Measurements from ENCODE around the gene ZNF385C. TPM values are rescaled to one million over a fixed set of nuclear protein-coding genes. Genes with fewer than 3 reads are reported as not detected.

The ZNF385C gene
- total RNA-seq, 4 donors from 2014 or later, result 0.47 to 1.9 (median 0.68) TPM

DNA sequence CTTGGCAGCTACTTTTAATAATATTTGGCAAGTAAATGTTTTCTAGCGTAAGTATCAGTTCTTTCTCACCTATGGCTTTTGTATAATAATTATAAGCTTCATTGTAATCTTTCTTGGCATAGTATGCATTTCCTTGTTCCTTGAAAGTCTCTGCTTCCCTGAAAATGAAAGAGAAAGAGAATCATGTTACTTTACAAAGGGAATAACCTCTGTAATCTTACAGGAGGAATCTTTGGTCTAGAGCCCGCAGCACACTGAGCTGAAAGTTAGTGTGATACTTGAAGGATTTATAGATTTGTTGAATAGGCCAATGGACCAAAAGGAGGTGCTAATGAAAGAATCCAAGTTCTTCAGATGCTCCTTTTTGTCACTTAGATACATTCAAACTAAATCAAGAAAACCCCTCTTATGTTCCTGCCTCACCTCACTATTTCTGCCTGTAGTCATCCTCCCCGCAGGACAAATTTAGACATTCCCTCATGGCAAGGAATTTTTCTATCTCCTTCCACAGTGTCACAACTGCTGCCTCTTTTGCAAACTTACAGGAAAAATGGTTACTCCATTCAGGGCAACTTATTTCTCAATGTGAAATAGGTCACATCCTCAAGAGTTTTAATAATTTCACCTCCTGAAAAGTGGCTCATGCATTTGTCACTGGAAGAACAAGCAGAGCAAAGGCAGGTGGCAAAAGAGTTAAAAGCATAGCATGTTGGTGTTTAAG lies 97.7 kb downstream of the ZNF385C start:
- Histone ChIP-seq H3K27me3 (no peaks in the 10 kb centered on the region), H3K9me3 (no peaks in the 10 kb centered on the region), H3K36me3 (peaks cover 73% of the 10 kb centered on the region), H3K4me3 (no peak overlapping the region), H3K27ac (no peak overlapping the region), H3K4me1 (peaks cover 19% of the 10 kb centered on the region)
- TF ChIP-seq, protein P1, sequence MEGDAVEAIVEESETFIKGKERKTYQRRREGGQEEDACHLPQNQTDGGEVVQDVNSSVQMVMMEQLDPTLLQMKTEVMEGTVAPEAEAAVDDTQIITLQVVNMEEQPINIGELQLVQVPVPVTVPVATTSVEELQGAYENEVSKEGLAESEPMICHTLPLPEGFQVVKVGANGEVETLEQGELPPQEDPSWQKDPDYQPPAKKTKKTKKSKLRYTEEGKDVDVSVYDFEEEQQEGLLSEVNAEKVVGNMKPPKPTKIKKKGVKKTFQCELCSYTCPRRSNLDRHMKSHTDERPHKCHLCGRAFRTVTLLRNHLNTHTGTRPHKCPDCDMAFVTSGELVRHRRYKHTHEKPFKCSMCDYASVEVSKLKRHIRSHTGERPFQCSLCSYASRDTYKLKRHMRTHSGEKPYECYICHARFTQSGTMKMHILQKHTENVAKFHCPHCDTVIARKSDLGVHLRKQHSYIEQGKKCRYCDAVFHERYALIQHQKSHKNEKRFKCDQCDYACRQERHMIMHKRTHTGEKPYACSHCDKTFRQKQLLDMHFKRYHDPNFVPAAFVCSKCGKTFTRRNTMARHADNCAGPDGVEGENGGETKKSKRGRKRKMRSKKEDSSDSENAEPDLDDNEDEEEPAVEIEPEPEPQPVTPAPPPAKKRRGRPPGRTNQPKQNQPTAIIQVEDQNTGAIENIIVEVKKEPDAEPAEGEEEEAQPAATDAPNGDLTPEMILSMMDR (IDR thresholded peaks at IDR 0.05), result no peak
- no peak for TF ChIP-seq POLR2AphosphoS5 (IDR thresholded peaks at IDR 0.05)
- no peak for TF ChIP-seq POLR2A (IDR thresholded peaks at IDR 0.05)
- no peak for TF ChIP-seq EP300 (IDR thresholded peaks at IDR 0.05)
- WGBS, result 72% methylated on average over 3 of the region's 3 CpGs
- no peak for DNase-seq (ENCODE audit: low spot score in 2 of 2)

DNA sequence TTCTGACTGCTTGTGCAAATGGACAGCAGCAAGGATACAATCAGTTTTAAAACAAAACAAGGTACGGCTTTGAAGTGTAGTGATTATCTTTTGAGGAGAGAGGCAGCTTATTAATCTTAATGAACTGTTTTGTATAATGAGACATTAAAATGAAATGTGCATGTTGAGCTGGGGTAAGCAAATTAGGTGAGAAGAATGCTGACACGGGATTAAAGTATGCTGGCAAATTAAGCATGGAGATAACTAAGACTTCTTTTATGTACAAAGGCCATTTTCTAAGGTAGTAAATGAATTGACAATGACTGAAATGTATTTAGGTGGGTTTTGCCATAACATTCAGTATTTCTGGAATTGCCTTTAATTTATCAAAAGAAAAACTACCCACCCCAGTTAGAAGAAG lies 99.8 kb downstream of the ZNF385C start:
- DNase-seq (ENCODE audit: low spot score in 2 of 2), result no peak
- peaks cover 4% of the 10 kb centered on the region for H3K4me1 ChIP-seq
- H3K27me3 ChIP-seq, result no peaks in the 10 kb centered on the region
- TF ChIP-seq POLR2A (IDR thresholded peaks at IDR 0.05) (no peak), POLR2AphosphoS5 (IDR thresholded peaks at IDR 0.05) (no peak), EP300 (IDR thresholded peaks at IDR 0.05) (no peak)
- TF ChIP-seq, protein P1 (IDR thresholded peaks at IDR 0.05), result no peak
- no peak overlapping the region for H3K27ac ChIP-seq
- no peaks in the 10 kb centered on the region for H3K9me3 ChIP-seq
- WGBS, result 28% methylated on average over 2 of the region's 2 CpGs
- no peak overlapping the region for H3K4me3 ChIP-seq
- peaks cover 93% of the 10 kb centered on the region for H3K36me3 ChIP-seq

DNA sequence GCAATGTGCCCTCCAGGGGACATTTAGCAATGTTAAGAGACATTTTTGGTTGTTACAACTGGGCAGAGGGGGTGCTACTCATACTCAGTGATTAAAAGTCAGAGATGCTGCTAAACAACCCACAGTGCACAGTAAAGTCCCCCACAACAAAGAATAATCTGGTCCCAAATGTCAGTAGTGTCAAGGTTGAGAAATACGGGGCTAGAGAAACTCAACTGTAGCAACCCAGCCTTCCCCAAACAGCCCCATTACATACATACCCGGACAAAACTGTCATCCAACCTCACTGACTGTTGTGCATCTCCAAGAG lies 101.5 kb downstream of the ZNF385C start:
- Histone ChIP-seq H3K4me1 (peaks cover 4% of the 10 kb centered on the region), H3K9me3 (no peaks in the 10 kb centered on the region), H3K36me3 (peaks cover 98% of the 10 kb centered on the region), H3K27ac (no peak overlapping the region), H3K4me3 (no peak overlapping the region), H3K27me3 (no peaks in the 10 kb centered on the region)
- WGBS, result 86% methylated on average over 2 of the region's 2 CpGs
- DNase-seq (ENCODE audit: low spot score in 2 of 2), result no peak
- TF ChIP-seq EP300 (IDR thresholded peaks at IDR 0.05) (no peak), POLR2AphosphoS5 (IDR thresholded peaks at IDR 0.05) (no peak), POLR2A (IDR thresholded peaks at IDR 0.05) (no peak)
- TF ChIP-seq, protein P1 (IDR thresholded peaks at IDR 0.05), result no peak

DNA sequence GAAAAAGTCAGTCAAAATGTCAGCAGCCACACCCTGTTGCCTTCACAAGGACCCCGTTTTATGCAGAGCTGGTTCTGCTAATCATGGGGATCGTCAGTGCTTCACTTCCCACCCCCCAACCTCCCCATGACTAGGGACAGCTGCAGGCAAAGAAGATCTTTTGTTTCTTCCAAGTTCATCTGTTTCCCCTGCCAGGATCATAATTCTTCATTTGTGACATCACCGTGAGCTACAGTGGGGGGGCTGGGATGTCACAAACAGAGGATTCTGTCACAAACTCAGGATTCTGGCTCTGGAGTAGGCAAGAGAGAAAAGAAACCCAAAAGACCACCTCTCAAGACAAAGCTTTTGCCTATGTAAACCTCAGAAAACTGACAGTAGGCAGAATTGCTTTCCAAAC lies 105.7 kb downstream of the ZNF385C start:
- no peak for TF ChIP-seq POLR2A (IDR thresholded peaks at IDR 0.05)
- no peak for TF ChIP-seq EP300 (IDR thresholded peaks at IDR 0.05)
- TF ChIP-seq, protein P1 (IDR thresholded peaks at IDR 0.05), result no peak
- TF ChIP-seq POLR2AphosphoS5 (IDR thresholded peaks at IDR 0.05), result no peak
- Histone ChIP-seq H3K27ac (no peak overlapping the region), H3K9me3 (no peaks in the 10 kb centered on the region), H3K4me3 (no peak overlapping the region), H3K36me3 (peaks cover 98% of the 10 kb centered on the region), H3K4me1 (no peaks in the 10 kb centered on the region), H3K27me3 (no peaks in the 10 kb centered on the region)
- no peak for DNase-seq (ENCODE audit: low spot score in 2 of 2)
- 58% methylated on average over 3 of the region's 3 CpGs for WGBS

DNA sequence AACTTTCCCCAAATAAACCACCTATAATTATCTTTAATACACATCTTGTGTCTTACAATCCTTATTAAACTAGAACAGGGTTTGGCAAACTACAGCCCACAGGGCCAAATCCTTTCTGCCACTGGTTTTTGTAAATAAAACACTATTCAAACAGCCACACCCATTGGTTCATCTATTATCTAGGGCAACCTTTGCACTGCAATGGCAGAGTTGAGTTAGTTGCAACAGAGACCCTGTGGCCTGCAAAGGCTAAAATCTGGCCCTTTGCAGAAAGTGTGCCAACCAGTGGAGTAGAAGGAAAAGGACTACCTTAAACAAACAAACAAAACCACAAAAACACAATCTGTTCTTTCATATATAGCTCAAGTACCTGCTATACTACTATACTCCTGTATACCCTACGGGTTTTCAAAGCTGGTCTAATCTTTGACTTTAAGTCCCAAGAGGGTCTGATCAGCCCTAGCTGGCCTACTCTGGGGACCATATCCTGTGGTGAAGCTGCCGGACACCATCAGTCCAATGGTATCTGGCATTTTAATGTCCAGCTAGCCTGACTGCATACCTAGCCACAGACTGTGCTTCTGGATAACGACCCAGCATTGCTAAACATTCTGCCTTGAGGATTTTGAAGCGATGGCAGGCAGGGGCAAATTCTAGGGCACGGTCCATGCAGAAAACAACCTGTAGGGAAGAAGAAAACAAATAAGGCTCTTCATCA lies 108.4 kb downstream of the ZNF385C start:
- TF ChIP-seq POLR2A (IDR thresholded peaks at IDR 0.05) (no peak), POLR2AphosphoS5 (IDR thresholded peaks at IDR 0.05) (no peak), EP300 (IDR thresholded peaks at IDR 0.05) (no peak)
- TF ChIP-seq, protein P1 (IDR thresholded peaks at IDR 0.05), result no peak
- no peak overlapping the region for H3K27ac ChIP-seq
- H3K36me3 ChIP-seq, result peaks cover 86% of the 10 kb centered on the region
- DNase-seq (ENCODE audit: low spot score in 2 of 2), result peak in 1 of 2 donors; percentile 29
- H3K9me3 ChIP-seq, result no peaks in the 10 kb centered on the region
- H3K4me3 ChIP-seq, result no peak overlapping the region
- 90% methylated on average over 5 of the region's 5 CpGs for WGBS
- no peaks in the 10 kb centered on the region for H3K4me1 ChIP-seq
- no peaks in the 10 kb centered on the region for H3K27me3 ChIP-seq
